Duodenal mucosa (tissue), 2 donors: ENCODE results near the gene FAM234B.
"Not testable (repeated sequence)": the region's sequence is repeated elsewhere in the genome, so short reads cannot be mapped to it uniquely, and the experiment has no call there.

ENCODE experiments used
- H3K27ac ChIP-seq: one replicate; pipeline ENCODE4 v1.7.0; 2013; ENCODE audit warnings: low read depth, low read length
- H3K27me3 ChIP-seq, 2 donors: one replicate each; pipeline ENCODE4 v1.7.0; 2013; ENCODE audit warnings: low read length in 2 of 2, control low read depth in 1 of 2; ENCODE audit not compliant: insufficient read depth in 2 of 2, control insufficient read depth in 1 of 2
- H3K36me3 ChIP-seq, 2 donors: one replicate each; pipeline ENCODE4 v1.7.0; 2013; ENCODE audit warnings: low read length in 2 of 2, control low read depth in 1 of 2; ENCODE audit not compliant: insufficient read depth in 2 of 2, control insufficient read depth in 1 of 2
- H3K4me1 ChIP-seq, 2 donors: one replicate each; pipeline ENCODE4 v1.7.0; 2013; ENCODE audit warnings: low read length in 2 of 2, control low read depth in 1 of 2; ENCODE audit not compliant: insufficient read depth in 2 of 2, control insufficient read depth in 1 of 2
- H3K4me3 ChIP-seq, 2 donors: one replicate each; pipeline ENCODE4 v1.7.0; 2013; ENCODE audit warnings: low read length in 2 of 2, low read depth in 1 of 2
- H3K9ac ChIP-seq, 2 donors: one replicate each; pipeline ENCODE4 v1.7.0; 2013; ENCODE audit warnings: low read length in 2 of 2, low read depth in 1 of 2
- H3K9me3 ChIP-seq, 2 donors: one replicate each; pipeline ENCODE4 v1.7.0; 2013; ENCODE audit warnings: low read length in 2 of 2, control low read depth in 1 of 2; ENCODE audit not compliant: control insufficient read depth in 1 of 2

FAM234B gene

DNA sequence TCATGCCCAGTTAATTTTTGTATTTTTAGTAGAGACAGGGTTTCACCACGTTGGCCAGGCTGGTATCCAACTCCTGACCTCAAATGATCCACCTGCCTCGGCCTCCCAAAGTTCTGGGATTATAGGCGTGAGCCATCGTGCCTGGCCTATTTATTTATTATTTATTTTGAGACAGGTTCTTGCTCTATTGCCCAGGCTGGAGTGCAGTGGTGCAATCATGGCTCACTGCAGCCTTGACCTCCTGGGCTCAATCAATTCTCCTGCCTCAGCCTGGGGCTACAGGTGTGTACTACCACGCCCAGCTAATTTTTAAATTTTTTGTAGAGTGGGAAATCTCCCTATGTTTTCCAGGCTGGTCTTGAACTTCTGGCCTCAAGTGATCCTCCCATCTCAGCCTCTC lies 8.8 kb upstream of the FAM234B start:
- H3K27me3 ChIP-seq, H3K9ac ChIP-seq, H3K36me3 ChIP-seq, H3K4me1 ChIP-seq, H3K27ac ChIP-seq, H3K4me3 ChIP-seq, H3K9me3 ChIP-seq: not testable (repeated sequence)

- no peaks in the 10 kb centered on the region for H3K36me3 ChIP-seq
- no peak overlapping the region for H3K9ac ChIP-seq
- H3K4me1 ChIP-seq, result peaks cover 8% of the 10 kb centered on the region in 2 donors
- H3K9me3 ChIP-seq, result no peaks in the 10 kb centered on the region
- no peak overlapping the region for H3K4me3 ChIP-seq
- no peaks in the 10 kb centered on the region for H3K27me3 ChIP-seq
- no peak overlapping the region for H3K27ac ChIP-seq
Measured at GRCh38 chr12:13036881-13037280, 7.3 kb upstream of the FAM234B start.

DNA sequence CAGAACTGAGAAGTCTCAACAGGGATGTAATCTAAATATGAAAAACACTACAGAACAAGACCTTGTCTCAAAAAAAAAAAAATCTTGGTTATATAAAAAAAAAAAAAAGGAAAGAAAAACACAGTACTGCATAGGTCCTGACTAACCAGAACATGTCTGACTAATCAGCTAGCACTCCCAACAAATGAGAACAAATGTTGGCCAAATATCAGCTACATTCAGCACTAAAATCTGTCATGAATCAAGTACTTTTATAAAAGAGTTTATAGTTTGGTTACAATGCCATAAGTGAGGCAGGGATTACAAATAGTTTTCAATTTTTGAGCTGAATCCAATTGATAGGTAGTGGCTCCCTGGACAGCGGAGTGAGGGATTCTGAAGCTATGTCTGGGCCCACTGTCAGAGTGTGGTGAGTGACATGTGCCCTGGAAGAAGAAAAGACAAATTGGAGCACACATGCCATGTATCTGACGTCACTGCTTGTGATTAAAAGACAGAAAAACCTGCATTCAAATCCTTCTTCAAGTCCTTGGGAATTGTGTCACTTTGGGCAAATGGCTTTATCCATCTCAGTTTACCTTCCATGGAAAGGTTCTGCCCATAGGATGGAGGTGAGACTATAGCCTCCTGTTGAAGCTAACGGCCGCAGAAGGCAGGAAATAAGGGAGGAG lies 5.6 kb upstream of the FAM234B start:
- no peaks in the 10 kb centered on the region for H3K9me3 ChIP-seq
- H3K36me3 ChIP-seq, result no peaks in the 10 kb centered on the region
- H3K4me1 ChIP-seq, result peaks cover 8% of the 10 kb centered on the region in 2 donors
- H3K4me3 ChIP-seq, result no peak overlapping the region
- H3K9ac ChIP-seq, result no peak overlapping the region
- no peak overlapping the region for H3K27ac ChIP-seq
- peaks cover 0 to 6% of the 10 kb centered on the region in 2 donors for H3K27me3 ChIP-seq

- H3K4me3 ChIP-seq, result no peak overlapping the region
- no peaks in the 10 kb centered on the region for H3K36me3 ChIP-seq
- H3K27me3 ChIP-seq, result peaks cover 0 to 6% of the 10 kb centered on the region in 2 donors
- no peak overlapping the region for H3K27ac ChIP-seq
- H3K4me1 ChIP-seq, result peaks cover 8% of the 10 kb centered on the region in 2 donors
- H3K9me3 ChIP-seq, result no peaks in the 10 kb centered on the region
- peak overlapping the region in 1 of 2 donors; percentile 21 for H3K9ac ChIP-seq
Measured at GRCh38 chr12:13039328-13039956, 4.7 kb upstream of the FAM234B start.

DNA sequence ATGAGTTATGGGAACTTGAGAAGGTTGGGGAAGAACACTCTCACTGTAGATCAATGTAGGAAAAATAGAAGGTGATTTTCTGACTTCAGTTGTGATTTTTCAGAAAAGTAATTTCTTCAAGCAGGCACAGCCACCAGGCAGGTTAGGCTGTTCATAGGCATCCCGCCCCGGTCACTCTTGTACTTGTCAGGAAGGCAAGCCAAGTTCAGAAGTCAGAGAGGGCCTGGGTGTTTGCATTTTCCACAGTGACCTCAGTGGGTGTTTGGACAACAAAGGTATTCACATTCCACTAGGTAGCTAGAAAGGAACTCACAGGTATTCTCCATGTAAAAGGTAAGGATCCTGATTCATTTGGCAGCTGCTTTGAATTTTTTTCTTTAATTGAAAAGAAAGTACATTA lies 3.0 kb upstream of the FAM234B start:
- Histone ChIP-seq H3K27me3 (peaks cover 0 to 6% of the 10 kb centered on the region in 2 donors), H3K9ac (no peak overlapping the region), H3K9me3 (no peaks in the 10 kb centered on the region), H3K36me3 (no peaks in the 10 kb centered on the region), H3K27ac (no peak overlapping the region), H3K4me3 (no peak overlapping the region), H3K4me1 (peaks cover 11 to 12% of the 10 kb centered on the region in 2 donors)

DNA sequence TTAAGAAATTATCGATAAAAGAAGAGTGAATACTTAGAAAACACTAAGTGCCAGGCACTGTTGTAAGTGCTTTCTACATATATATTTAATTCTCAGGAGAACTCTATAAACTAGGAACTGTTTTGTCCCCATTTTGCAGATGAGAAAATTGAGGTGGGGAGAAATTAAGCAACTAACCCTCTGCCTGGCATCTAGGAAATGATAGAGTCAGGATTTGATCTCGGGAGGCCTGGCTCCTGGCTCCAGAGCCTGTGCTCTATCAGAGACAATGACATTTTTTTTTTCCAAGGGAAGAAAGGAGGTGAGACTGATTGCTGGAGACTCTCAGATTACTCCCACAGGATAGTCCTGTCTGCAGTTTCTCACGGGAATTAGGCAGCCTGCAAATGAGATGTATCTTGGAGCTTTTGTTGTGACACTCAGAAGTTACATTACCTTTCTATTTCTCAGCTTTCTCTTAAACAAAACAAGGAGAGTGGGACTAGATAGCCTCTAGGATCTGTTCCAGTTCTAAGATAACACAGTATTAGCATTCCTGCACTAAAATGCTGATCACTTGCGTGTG lies 1.4 kb upstream of the FAM234B start:
- peaks cover 0 to 6% of the 10 kb centered on the region in 2 donors for H3K27me3 ChIP-seq

GRCh38 chr12:13044906-13045299 lies 722 bp downstream of the FAM234B start:
- H3K27ac ChIP-seq, result no peak overlapping the region

More for the DNA sequence above, 1.4 kb upstream of the FAM234B start:
- Histone ChIP-seq H3K27ac (no peak overlapping the region), H3K9me3 (no peaks in the 10 kb centered on the region), H3K9ac (no peak overlapping the region), H3K36me3 (no peaks in the 10 kb centered on the region), H3K4me1 (peaks cover 12 to 16% of the 10 kb centered on the region in 2 donors), H3K4me3 (no peak overlapping the region)

DNA sequence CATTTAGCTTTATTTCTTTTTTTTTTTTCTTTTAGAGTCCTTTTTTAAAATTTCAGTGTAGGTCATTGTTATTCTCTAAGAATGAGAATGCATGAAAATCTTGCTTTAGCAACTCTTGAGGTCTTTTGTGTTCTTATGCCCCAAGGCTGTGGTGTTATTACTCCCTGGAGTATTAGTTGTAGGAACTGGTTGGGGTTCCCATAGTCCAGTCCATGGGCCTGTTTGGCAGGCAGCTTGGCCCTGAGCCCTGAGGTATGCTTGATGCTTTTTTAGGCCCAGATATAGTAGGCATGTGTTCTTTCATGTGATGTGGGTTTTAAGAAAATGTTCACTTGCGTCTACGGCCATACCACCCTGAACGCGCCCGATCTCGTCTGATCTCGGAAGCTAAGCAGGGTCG lies 1.6 kb downstream of the FAM234B start:
- Histone ChIP-seq H3K4me1 (peaks cover 5 to 16% of the 10 kb centered on the region in 2 donors), H3K27ac (no peak overlapping the region), H3K27me3 (peaks cover 0 to 6% of the 10 kb centered on the region in 2 donors), H3K9ac (no peak overlapping the region), H3K36me3 (no peaks in the 10 kb centered on the region), H3K4me3 (no peak overlapping the region), H3K9me3 (no peaks in the 10 kb centered on the region)

More at GRCh38 chr12:13044906-13045299, 722 bp downstream of the FAM234B start:
- Histone ChIP-seq H3K36me3 (no peaks in the 10 kb centered on the region), H3K9me3 (no peaks in the 10 kb centered on the region), H3K9ac (peak overlapping the region; percentile 59 to 76), H3K27me3 (peaks cover 0 to 6% of the 10 kb centered on the region in 2 donors), H3K4me1 (peaks cover 5 to 13% of the 10 kb centered on the region in 2 donors), H3K4me3 (peak overlapping the region; percentile 77 to 87)

DNA sequence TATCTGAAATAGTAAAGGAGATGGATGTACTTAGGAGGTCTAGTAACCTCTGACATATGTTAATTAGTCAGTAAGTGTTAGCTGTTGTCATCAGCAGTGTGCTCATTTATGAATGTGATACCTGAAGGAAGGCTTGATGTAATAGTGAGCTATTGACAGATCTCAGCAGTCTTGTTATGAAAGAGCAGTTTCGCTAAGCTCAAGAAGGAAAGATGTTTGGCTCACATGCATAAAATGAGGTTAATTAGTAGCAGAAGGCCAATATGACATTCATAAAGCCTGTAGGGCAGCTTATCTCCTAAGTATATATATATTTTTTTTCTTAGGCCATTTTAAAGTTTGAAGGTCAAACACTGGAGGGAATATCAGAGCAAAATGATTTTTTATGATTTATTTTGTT lies 2.8 kb downstream of the FAM234B start:
- Histone ChIP-seq H3K4me3 (no peak overlapping the region), H3K27me3 (peaks cover 0 to 6% of the 10 kb centered on the region in 2 donors), H3K27ac (no peak overlapping the region), H3K4me1 (peaks cover 5 to 16% of the 10 kb centered on the region in 2 donors), H3K9ac (no peak overlapping the region), H3K9me3 (no peaks in the 10 kb centered on the region), H3K36me3 (no peaks in the 10 kb centered on the region)

DNA sequence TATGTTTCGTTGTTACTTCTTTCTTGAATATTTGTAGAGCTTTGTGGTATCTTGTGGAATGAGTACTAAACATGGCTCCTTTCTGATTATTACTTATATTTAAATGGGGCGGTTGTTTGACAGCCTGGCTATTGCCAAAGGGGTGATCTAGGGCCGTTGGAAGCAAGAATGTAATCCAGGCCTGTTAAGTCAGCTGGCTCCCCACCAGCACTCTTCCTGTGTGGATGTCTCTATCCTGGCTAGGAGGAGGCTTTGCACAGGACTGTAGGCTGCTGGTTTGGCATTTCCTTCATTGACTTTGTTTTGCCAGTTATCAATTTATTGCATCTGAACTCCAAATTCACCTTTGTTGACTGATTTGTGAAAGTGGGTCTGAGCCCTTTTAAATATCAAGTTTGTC lies 5.6 kb downstream of the FAM234B start:
- Histone ChIP-seq H3K27ac (no peak overlapping the region), H3K9ac (no peak overlapping the region), H3K9me3 (peaks cover 0 to 3% of the 10 kb centered on the region in 2 donors), H3K4me1 (peaks cover 2 to 16% of the 10 kb centered on the region in 2 donors), H3K4me3 (no peak overlapping the region), H3K27me3 (no peaks in the 10 kb centered on the region), H3K36me3 (no peaks in the 10 kb centered on the region)
